CD4-positive, alpha-beta T cell treated with Interleukin-6 at 100 ng/mL for 8 hours (primary cell): ENCODE data around the gene GMEB1.
"Not testable (repeated sequence)": the region's sequence is repeated elsewhere in the genome, so short reads cannot be mapped to it uniquely, and the experiment has no call there.

ENCODE experiments used
- DNase-seq: peaks from one replicate; pipeline ENCODE4 v3.0.0-alpha.2; 2020; ENCODE audit warnings: mixed read lengths, low spot score

GMEB1 gene

DNA sequence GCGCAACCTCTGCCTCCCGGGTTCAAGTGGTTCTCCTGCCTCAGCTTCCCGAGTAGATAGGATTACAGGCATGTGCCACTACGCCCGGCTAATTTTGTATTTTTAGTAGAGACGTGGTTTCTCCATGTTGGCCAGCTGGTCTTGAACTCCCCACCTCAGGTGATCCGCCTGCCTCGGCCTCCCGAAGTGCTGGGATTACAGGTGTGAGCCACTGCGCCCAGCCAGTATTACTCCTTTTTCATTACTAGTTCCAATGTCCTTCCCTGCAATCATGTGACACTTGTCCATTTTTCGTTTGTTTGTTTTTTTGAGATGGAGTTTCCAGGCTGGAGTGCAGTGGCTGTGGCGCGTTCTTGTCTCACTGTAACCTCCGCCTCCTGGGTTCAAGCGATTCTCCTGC lies 4.4 kb downstream of the GMEB1 start:
- not testable (repeated sequence) for DNase-seq

DNA sequence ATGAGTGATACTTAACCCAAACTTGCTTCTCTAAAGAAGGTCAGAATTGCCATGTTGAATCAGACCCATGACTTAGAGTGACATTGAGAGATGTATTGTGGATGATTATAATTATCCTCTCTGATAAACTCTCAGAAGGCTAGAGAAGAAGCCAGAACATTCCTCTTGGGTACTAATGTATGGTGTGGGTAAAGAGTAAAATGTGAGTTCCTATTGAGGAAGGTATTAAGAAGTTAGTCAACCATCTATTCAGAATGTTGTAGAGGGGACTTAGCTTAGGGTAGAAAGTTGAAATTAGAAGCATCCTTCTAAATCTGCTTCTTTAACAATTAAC lies 7.3 kb downstream of the GMEB1 start:
- no peak for DNase-seq

- no peak for DNase-seq
Observed at GRCh38 chr1:28680151-28680550, 11.6 kb downstream of the GMEB1 start.

DNA sequence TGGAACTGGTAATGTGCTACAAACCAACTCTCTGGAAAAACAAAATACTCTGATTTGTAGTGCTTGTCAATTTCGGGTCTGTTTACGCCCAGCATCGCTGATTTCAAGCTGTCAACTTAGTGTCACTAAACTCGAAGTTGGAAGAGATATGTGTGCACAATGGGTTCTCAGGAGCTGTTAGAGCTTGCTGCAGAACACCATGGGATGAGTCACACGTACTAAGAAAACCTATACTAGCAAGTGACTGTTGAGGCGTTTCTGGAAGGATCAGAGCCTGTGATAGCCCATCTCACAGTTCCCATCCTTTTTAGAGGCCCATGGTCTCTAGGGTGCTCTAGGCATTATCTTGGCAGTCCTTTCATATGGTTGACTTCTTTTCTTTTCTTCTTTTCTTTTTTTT lies 14.3 kb downstream of the GMEB1 start:
- no peak for DNase-seq

DNA sequence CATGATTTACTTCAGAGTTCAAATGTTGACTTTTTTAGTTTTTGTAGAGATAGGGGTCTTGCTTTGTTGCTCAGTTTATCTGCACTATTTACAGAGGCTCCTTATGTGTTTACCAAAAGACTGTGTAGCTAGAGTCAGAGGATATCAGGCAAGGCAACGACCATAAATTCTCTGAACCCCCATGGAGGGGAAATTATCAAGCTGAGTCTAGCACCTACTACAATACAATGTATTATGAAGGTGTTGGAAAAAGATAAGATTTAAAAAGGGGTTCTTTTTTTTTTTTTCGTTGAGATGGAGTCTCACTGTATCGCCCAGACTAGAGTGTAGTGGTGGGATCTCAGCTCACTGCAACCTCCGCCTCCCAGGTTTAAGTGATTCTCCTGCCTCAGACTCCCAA lies 16.4 kb downstream of the GMEB1 start:
- DNase-seq = no peak

DNA sequence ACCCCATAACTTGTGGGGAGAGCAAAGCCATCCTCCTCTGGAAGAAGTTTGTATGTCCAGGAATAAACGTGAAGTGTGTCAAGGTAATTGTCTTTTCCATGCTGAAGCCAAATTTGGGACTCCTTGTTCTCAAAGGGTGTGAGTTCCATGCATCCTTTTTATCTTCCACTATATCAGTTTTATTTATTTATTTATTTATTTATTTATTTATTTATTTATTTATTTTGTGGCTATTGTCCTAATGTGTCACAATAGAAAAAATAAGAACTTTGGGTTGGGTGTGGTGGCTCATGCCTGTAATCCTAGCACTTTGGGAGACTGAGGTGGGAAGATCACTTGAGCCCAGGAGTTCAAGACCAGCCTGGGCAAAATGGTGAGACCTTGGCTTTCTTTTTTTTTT lies 23.0 kb downstream of the GMEB1 start:
- not testable (repeated sequence) for DNase-seq

GRCh38 chr1:28703629-28704028 lies 35.0 kb downstream of the GMEB1 start:
- DNase-seq = no peak

DNA sequence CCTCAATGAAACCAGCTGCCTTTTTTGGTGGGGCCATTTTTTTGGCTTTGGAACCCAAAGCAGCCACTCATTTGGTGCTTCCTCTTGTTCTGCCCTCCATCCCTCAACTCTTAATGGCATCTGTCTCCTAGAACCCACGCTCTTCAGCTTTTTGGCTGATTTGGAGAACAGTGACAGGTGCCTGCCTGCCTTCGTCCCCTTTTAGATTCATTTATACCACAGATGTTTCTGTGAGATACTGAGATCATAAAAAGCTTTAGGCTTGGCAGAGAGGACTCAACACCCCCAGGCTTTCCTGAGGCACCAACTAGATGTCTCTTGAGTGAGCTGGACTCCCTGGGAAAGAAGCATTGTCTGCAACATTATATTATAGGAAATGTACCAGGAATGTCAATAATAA lies 47.8 kb downstream of the GMEB1 start:
- DNase-seq = no peak

DNA sequence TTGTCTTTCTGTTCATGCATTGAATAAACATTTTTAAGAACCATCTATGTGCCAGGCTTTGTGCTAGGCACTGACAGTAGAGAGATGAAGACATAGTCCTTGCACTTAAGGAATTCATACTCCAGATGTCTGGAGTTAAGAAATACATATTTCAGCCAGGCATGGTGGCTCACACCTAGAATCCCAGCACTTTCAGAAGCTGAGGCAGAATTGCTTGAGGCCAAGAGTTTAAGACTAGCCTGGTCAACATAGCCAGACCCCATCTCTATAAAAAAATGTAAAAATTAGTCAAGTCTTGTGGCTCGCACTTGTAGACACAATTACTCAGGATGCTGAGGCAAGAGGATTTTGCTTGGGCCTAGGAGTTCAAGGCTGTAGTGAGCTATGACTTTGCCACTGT lies 49.6 kb downstream of the GMEB1 start:
- DNase-seq = no peak

- DNase-seq = no peak
Observed at GRCh38 chr1:28718586-28719331, 50.2 kb downstream of the GMEB1 start.

DNA sequence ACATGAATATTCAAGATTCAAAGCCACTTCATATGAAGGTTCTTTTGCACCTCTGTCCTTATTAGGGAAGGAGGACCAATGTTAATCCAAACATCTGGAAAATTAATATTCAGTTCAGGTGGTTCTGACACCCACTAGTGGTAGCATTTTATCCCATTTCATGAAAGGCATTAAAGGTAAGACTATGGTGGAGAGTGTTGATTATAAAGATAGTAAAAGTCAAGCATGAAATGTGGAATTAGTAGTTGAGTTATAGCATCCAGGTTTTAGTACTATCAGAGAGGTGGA lies 50.7 kb downstream of the GMEB1 start:
- DNase-seq = no peak

- DNase-seq = no peak
Observed at GRCh38 chr1:28720376-28720775, 51.8 kb downstream of the GMEB1 start.

DNA sequence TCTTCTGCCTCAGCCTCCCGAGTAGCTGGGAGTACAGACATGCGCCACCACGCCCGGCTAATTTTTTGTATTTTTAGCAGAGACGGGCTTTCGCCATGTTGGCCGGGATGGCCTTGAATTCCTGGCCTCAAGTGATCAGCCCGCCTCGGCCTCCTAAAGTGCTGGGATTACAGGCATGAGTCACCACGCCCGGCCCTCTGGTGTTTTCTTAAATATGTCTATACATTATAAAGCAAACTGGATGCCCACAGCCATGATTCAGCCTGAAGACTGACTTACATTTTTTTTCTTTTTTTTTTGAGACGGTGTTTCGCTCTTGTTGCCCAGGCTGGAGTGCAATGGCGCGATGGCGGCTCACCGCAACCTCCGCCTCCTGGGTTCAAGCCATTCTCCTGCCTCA lies 53.3 kb downstream of the GMEB1 start:
- DNase-seq = not testable (repeated sequence)

DNA sequence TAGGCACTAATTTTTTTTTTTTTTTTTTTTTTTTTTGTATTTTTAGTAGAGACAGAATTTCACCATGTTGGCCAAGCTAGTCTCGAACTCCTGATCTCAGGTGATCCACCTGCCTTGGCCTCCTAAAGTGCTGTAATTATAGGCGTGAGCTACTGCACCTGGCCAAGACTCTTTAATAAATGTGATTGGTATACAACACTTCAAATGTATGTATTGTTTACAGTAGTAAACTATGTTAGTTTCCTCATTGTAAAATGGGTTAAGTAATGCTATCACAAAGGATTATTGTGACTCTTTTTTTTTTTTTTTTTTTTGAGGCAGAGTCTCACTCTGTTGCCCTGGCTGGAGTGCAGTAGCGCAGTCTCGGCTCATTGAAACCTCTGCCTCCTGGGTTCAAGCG lies 56.8 kb downstream of the GMEB1 start:
- DNase-seq = not testable (repeated sequence)

DNA sequence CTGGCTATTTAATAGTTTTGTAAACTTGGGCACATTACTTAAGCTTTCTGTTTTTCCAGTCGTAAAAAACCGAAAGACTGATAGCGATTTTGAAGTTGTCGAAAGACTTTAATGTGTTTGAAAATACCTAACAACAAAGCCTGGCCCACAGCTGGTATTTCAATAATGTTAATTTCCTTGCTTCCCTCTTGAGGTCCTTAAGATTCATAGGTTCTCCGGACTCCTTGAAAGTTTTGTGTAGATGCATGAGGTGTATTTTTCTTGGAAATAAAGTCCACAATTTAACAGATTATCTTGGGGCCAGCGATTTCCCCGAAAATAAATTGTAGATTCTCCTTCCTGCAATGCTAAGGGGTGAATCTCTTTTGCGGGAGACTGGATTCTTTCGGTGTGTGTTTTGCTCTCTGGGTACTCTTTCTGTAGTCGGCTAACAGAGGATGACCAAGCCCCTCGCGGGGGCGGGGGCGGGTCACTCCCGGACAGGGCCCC lies 67.4 kb downstream of the GMEB1 start:
- no peak for DNase-seq

- DNase-seq = peak; percentile 96
Observed at GRCh38 chr1:28736450-28737306, 68.1 kb downstream of the GMEB1 start, which contains the start of gene YTHDF2. TSS of gene YTHDF2 (plus strand) at chr1:28736940. CDS start at chr1:28737121, 181 bp downstream.

DNA sequence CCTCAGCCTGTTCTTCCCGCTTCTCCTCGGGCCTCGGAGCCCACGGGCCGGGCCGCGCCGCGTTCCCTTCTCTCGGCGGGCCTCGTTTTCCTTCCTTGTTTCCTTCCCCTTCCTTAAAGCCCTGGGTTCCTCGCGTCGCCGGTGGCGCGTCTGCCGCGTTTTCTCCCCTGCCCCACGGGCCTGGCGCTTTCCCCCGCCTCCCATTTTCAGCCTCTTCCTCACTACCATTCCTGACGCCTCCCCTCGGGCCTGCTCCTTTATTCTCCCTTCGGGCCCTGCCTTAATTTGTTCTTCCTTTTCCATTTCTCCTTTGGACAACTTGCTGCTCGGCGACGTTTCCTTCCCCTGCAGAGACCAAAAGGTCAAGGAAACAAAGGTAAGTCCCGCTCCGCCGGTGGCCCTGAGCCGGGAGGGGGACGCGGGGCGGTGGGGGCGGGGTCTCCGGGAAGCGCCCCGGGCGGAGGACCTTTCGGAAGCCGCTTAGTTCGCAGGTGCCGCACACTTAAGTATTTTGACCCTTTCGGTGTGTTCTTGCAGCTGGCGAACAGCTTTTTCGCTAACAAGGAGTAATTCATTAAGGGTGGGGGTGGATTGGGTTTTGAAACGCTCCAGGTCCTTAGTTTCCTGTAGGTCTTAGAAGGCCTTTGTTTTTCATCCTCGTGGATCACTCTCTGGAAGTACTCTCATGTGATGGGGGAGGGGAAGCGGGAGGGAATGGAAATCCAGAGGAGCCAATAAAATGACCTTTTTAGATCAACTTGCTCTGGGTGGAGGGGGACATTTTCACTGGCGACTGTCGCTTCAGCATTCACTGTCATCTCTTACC lies 68.9 kb downstream of the GMEB1 start:
- peak; percentile 40 for DNase-seq

GRCh38 chr1:28740118-28740517 lies 71.5 kb downstream of the GMEB1 start:
- no peak for DNase-seq

DNA sequence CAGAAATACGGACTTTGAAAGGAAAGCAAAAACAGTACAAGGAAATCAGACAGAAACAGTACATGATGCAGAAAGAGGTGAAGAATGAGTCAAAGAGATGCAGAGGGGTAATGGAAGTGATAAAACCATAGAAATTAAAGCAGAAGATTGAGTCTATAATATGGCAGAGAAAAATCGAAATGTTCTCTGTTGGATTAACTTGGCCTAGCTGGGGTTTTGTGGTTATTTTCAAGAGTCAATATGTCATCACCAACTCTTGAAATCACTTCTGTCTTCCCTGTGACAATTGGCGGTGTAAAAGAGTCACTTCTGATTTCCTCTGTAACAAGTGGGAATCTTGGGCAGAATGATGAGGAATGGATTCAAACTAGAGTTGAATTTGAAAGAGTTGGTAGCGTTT lies 75.6 kb downstream of the GMEB1 start:
- DNase-seq = no peak

DNA sequence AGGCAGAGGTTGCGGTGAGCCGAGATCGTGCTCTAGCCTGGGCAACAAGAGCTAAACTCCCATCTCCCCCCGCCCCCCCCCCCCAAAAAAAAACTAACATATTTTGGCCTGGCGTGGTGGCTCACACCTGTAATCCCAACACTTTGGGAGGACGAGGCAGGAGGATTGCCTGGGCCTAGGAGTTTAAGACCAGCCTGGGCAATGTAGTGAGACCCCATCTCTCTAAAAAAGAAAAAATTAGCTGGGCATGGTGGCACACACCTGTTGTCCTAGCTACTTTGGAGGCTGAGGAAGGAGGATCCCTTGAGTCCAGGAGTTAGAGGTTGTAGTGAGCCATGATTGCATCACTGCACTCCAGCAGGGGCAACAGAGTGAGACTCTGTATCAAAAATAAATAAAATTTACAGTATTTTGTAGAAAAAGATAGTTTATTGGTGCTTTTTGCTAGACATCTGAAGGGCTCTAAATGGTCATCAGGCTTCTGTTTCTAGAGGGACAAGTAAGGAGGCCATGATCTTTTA lies 77.1 kb downstream of the GMEB1 start:
- DNase-seq = no peak

GRCh38 chr1:28750330-28750729 lies 81.7 kb downstream of the GMEB1 start:
- no peak for DNase-seq

GRCh38 chr1:28750771-28751294 lies 82.2 kb downstream of the GMEB1 start:
- DNase-seq = not testable (repeated sequence)
